OCI-LY3 (cell line): ENCODE measurements around the gene RAPGEF1.

ENCODE experiments used
- EZH2phosphoT487 ChIP-seq: fragments of 200-600 bp; shearing (Covaris generic); IDR thresholded peaks from 2 replicates; pipeline ENCODE4 v1.6.1; 2018; ENCODE audit warnings: antibody characterized with exemption, mixed run types, low read depth
- TF ChIP-seq, protein P1 (sequence below): fragments of 200-600, 300-600 bp; sonication (generic); IDR thresholded peaks from 2 replicates; pipeline ENCODE4 v1.5.1; 2014; ENCODE audit warnings: antibody characterized with exemption, low read length, low read depth

DNA sequence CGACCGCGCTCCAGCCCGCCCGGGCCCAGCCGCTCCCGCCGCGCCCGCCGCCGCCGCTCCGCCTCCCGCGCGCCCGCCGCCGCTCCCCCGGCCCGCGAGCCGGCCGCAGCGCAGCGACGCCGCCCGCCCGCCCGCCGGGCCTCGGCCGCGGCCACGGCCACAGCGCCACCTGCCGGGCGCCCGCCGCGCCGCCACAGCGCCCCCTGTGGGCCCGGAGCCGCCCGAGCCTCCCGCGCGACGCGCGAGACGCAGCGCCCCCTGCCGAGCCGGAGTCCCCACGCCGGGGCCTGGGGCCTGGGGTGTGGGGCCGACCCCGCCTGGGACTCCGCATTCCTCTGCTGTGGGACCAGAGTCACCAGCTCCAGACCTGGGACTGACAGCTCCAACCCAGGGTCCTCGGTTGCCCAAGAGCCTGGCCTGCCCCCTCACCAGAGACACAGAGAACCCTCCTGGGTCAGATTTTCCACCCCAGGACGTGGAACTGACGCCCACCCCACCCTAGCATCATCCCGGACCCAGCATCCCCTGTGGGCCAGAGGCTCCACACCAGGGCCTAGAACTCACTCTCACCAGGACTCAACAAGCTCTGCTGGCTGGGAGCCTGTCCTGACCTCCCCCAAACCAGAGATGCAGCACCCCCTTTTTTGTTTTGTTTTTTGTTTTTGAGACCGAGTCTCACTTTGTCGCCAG lies at the start of gene RAPGEF1:
- TF ChIP-seq, protein P1, sequence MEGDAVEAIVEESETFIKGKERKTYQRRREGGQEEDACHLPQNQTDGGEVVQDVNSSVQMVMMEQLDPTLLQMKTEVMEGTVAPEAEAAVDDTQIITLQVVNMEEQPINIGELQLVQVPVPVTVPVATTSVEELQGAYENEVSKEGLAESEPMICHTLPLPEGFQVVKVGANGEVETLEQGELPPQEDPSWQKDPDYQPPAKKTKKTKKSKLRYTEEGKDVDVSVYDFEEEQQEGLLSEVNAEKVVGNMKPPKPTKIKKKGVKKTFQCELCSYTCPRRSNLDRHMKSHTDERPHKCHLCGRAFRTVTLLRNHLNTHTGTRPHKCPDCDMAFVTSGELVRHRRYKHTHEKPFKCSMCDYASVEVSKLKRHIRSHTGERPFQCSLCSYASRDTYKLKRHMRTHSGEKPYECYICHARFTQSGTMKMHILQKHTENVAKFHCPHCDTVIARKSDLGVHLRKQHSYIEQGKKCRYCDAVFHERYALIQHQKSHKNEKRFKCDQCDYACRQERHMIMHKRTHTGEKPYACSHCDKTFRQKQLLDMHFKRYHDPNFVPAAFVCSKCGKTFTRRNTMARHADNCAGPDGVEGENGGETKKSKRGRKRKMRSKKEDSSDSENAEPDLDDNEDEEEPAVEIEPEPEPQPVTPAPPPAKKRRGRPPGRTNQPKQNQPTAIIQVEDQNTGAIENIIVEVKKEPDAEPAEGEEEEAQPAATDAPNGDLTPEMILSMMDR: peak; percentile 76
- no peak for TF ChIP-seq EZH2phosphoT487
